T-helper 22 cell (primary cell): ENCODE measurements around the gene TP73.
A peak's percentile ranks its signal among the peaks of the same experiment; 100 is the strongest.

Experiments used
- DNase-seq: peaks from one replicate; pipeline ENCODE4 v3.0.0-alpha.2; 2020; ENCODE audit warnings: low read depth

TP73 gene

GRCh38 chr1:3768811-3769390 is 116.6 kb downstream of the TP73 start:
- DNase-seq: no peak

GRCh38 chr1:3770047-3770765 is 117.9 kb downstream of the TP73 start:
- no peak for DNase-seq

- no peak for DNase-seq
Observed at GRCh38 chr1:3771108-3772026, 119.1 kb downstream of the TP73 start.

- peak; percentile 82 for DNase-seq
Observed at GRCh38 chr1:3772027-3772714, 119.9 kb downstream of the TP73 start.

- DNase-seq: no peak
Observed at GRCh38 chr1:3772715-3773571, 120.6 kb downstream of the TP73 start, which contains the start of gene SMIM1. Gene SMIM1, plus strand, starts transcription at chr1:3772749. Its CDS starts 2,625 bp downstream, at chr1:3775374.

GRCh38 chr1:3773572-3774275 is 121.4 kb downstream of the TP73 start:
- DNase-seq: no peak

- DNase-seq: no peak
Observed at GRCh38 chr1:3774276-3774945, 122.1 kb downstream of the TP73 start.

GRCh38 chr1:3774946-3775489 is 122.7 kb downstream of the TP73 start:
- no peak for DNase-seq

- DNase-seq: peak; percentile 13
Observed at GRCh38 chr1:3775490-3776230, 123.3 kb downstream of the TP73 start.

GRCh38 chr1:3776231-3776961 is 124.1 kb downstream of the TP73 start:
- DNase-seq: no peak

- no peak for DNase-seq
Observed at GRCh38 chr1:3777078-3777547, 124.8 kb downstream of the TP73 start.

GRCh38 chr1:3777647-3778589 is 125.6 kb downstream of the TP73 start:
- no peak for DNase-seq

GRCh38 chr1:3778590-3779264 is 126.4 kb downstream of the TP73 start:
- DNase-seq: no peak

- DNase-seq: no peak
Observed at GRCh38 chr1:3779265-3779911, 127.1 kb downstream of the TP73 start.

GRCh38 chr1:3779912-3780416 is 127.6 kb downstream of the TP73 start:
- no peak for DNase-seq

- no peak for DNase-seq
Observed at GRCh38 chr1:3780901-3781300, 128.6 kb downstream of the TP73 start.
